IMR-90 (cell line): Measurements from ENCODE around the gene IGIP. TPM values are rescaled to one million over a fixed set of nuclear protein-coding genes. Genes with fewer than 3 reads are reported as not detected.

ENCODE experiments used
- ATAC-seq: fragments of 200-7000 bp; cut with Tn5 transposase; 2 replicates; pipeline ENCODE4 v1.9.1; 2020; ENCODE audit warnings: low read depth, mild to moderate bottlenecking, moderate library complexity
- BruUV-seq: library from RNA; stranded (reverse); fragments of 400-500 nt; replicated peaks from 2 replicates; lab custom pipeline; 2021; lab: Mats Ljungman, UMichigan
- CTCF ChIA-PET: fragments of 300-600 bp; formaldehyde crosslinking; extraction: SDS; loops from one replicate; lab custom pipeline; 2021; ENCODE audit warnings: antibody characterized with exemption; lab: Yijun Ruan, JAX
- POLR2A ChIA-PET: fragments of 300-600 bp; sonication (Branson Sonifier 250); formaldehyde crosslinking; loops from one replicate; lab custom pipeline; 2022; ENCODE audit warnings: antibody characterized with exemption; ENCODE audit not compliant: unreplicated experiment; lab: Charles Lee
- DNase-seq: peaks from one replicate; pipeline ENCODE4 v3.0.0; 2013
- H2AFZ ChIP-seq: replicated peaks from 2 replicates; pipeline ENCODE3; 2013; ENCODE audit warnings: low read length, mild to moderate bottlenecking; ENCODE audit not compliant: poor library complexity
- H2AK5ac ChIP-seq: 2 replicates; pipeline ENCODE4 v1.6.1; 2013; ENCODE audit warnings: low read depth, low read length, inconsistent platforms
- H2AK9ac ChIP-seq: replicated peaks from 2 replicates; pipeline ENCODE3; 2013; ENCODE audit warnings: mild to moderate bottlenecking, low read depth, low read length, moderate library complexity; ENCODE audit not compliant: poor library complexity
- H2BK120ac ChIP-seq: 2 replicates; pipeline ENCODE4 v1.6.1; 2013; ENCODE audit warnings: low read depth, low read length, inconsistent platforms
- H2BK15ac ChIP-seq: 3 replicates; pipeline ENCODE4 v1.6.1; 2013; ENCODE audit warnings: low read depth, low read length, inconsistent platforms
- H2BK20ac ChIP-seq: 2 replicates; pipeline ENCODE4 v1.6.1; 2013; ENCODE audit warnings: low read depth, mild to moderate bottlenecking, inconsistent platforms, low read length, moderate library complexity
- H2BK5ac ChIP-seq: 2 replicates; pipeline ENCODE4 v1.6.1; 2013; ENCODE audit warnings: mild to moderate bottlenecking, low read depth, low read length, inconsistent platforms; ENCODE audit not compliant: poor library complexity, severe bottlenecking
- H3K14ac ChIP-seq: replicated peaks from 2 replicates; pipeline ENCODE4 v1.6.1; 2013; ENCODE audit warnings: low read depth, low read length, inconsistent platforms
- H3K18ac ChIP-seq: 2 replicates; pipeline ENCODE4 v1.6.1; 2013; ENCODE audit warnings: low read depth, low read length, control low read depth
- H3K23ac ChIP-seq: 2 replicates; pipeline ENCODE4 v1.6.1; 2013; ENCODE audit warnings: low read depth, low read length, inconsistent platforms
- H3K27ac ChIP-seq: 2 replicates; pipeline ENCODE4 v1.5.1; 2013; ENCODE audit warnings: mild to moderate bottlenecking, control low read depth, low read length; ENCODE audit not compliant: insufficient read depth
- H3K27me3 ChIP-seq: 2 replicates; pipeline ENCODE4 v1.6.1; 2013; ENCODE audit warnings: low read length; ENCODE audit not compliant: control insufficient read depth, insufficient read depth
- H3K36me3 ChIP-seq: 2 replicates; pipeline ENCODE4 v1.6.1; 2013; ENCODE audit warnings: low read length, mixed read lengths; ENCODE audit not compliant: control insufficient read depth, insufficient read depth
- H3K4ac ChIP-seq: 2 replicates; pipeline ENCODE4 v1.6.1; 2013; ENCODE audit warnings: low read depth, low read length, inconsistent platforms
- H3K4me1 ChIP-seq: 2 replicates; pipeline ENCODE4 v1.6.1; 2013; ENCODE audit warnings: low read length, mixed read lengths; ENCODE audit not compliant: control insufficient read depth, insufficient read depth
- H3K4me2 ChIP-seq: 2 replicates; pipeline ENCODE4 v1.6.1; 2013; ENCODE audit warnings: low read depth, mild to moderate bottlenecking, control low read depth, low read length, moderate library complexity
- H3K4me3 ChIP-seq: 2 replicates; pipeline ENCODE4 v1.5.1; 2013; ENCODE audit warnings: low read depth, mild to moderate bottlenecking, control low read depth, low read length, moderate library complexity; ENCODE audit not compliant: insufficient read depth
- H3K56ac ChIP-seq: 2 replicates; pipeline ENCODE4 v1.6.1; 2013; ENCODE audit warnings: low read length, inconsistent platforms; ENCODE audit not compliant: insufficient read depth; ENCODE audit errors: extremely low read depth
- H3K79me1 ChIP-seq, 2 experiments: 2 replicates each; pipeline ENCODE4 v1.6.1; 2013; ENCODE audit warnings: low read length in 2 of 2, inconsistent platforms in 1 of 2, low read depth in 1 of 2
- H3K9ac ChIP-seq: 2 replicates; pipeline ENCODE4 v1.6.1; 2013; ENCODE audit warnings: low read depth, low read length, control low read depth
- H3K9me1 ChIP-seq: 2 replicates; pipeline ENCODE4 v1.6.1; 2013; ENCODE audit warnings: low read length, inconsistent platforms; ENCODE audit not compliant: insufficient read depth
- H3K9me3 ChIP-seq: 2 replicates; pipeline ENCODE4 v1.6.1; 2013; ENCODE audit warnings: low read length; ENCODE audit not compliant: control insufficient read depth, insufficient read depth
- H4K20me1 ChIP-seq: 2 replicates; pipeline ENCODE4 v1.6.1; 2013; ENCODE audit warnings: low read length, inconsistent platforms; ENCODE audit not compliant: insufficient read depth
- H4K5ac ChIP-seq: 2 replicates; pipeline ENCODE4 v1.6.1; 2013; ENCODE audit warnings: mild to moderate bottlenecking, low read depth, low read length, control low read depth
- H4K8ac ChIP-seq, 2 experiments: 2 replicates each; pipeline ENCODE4 v1.6.1; 2013; ENCODE audit warnings: low read depth in 2 of 2, low read length in 2 of 2, control low read depth in 1 of 2, inconsistent platforms in 1 of 2
- H4K91ac ChIP-seq: 2 replicates; pipeline ENCODE4 v1.6.1; 2013; ENCODE audit warnings: low read depth, low read length, inconsistent platforms; ENCODE audit not compliant: insufficient read depth
- MAFK ChIP-seq: IDR thresholded peaks from 2 replicates; pipeline ENCODE4 v1.6.1; 2012; ENCODE audit warnings: low read depth, low read length, improper control_type of control experiment
- MAZ ChIP-seq: IDR thresholded peaks from 2 replicates; pipeline ENCODE4 v1.6.1; 2012; ENCODE audit warnings: low read depth, mild to moderate bottlenecking, low read length, improper control_type of control experiment, moderate library complexity, borderline replicate concordance
- WGBS, 2 experiments: methylation state at CpG; one replicate each; pipeline versions ENCODE4 v1.1.5 to v1.1.7; 2013; ENCODE audit warnings: missing lambda C conversion rate in 2 of 2; ENCODE audit not compliant: insufficient read length in 1 of 2; ENCODE audit errors: extremely low coverage in 2 of 2; 5-methylcytosine and 5-hydroxymethylcytosine counted together
- dilution Hi-C: fragments of 300-500 bp; cut with HindIII; formaldehyde crosslinking; loops from one replicate; pipeline ENCODE4 v1.14.3; 2018; ENCODE audit warnings: low sequenced_read_pairs; ENCODE audit not compliant: unreplicated experiment
- in situ Hi-C: fragments of 300-500 bp; cut with MboI; formaldehyde crosslinking; loops from 3 replicates; pipeline ENCODE4 v1.14.3; 2019; ENCODE audit warnings: low sequenced_read_pairs, inconsistent platforms, mixed read lengths
- intact Hi-C: fragments of 100-400 bp; cut with micrococcal nuclease; formaldehyde crosslinking; loops from 2 replicates; pipeline ENCODE4 v1.10.0; 2022
- polyA plus RNA-seq, 3 experiments: library from polyadenylated mRNA; depleted of rRNA; stranded (reverse); fragments of >200 nt; gene quantifications; 2 replicates each; pipeline ENCODE4 v1.2.3, GENCODE V29; 2012; ENCODE audit warnings: low replicate concordance in 1 of 3
- total RNA-seq: library from RNA; depleted of rRNA; stranded (reverse); fragments of >200 nt; gene quantifications from 2 replicates; pipeline ENCODE4 v1.2.3, GENCODE V29; 2012

The IGIP gene
- total and polyA plus RNA-seq, 2 of the 4 experiments (the other 2 are of a cell fraction) = 1.2 to 5.0 TPM

DNA sequence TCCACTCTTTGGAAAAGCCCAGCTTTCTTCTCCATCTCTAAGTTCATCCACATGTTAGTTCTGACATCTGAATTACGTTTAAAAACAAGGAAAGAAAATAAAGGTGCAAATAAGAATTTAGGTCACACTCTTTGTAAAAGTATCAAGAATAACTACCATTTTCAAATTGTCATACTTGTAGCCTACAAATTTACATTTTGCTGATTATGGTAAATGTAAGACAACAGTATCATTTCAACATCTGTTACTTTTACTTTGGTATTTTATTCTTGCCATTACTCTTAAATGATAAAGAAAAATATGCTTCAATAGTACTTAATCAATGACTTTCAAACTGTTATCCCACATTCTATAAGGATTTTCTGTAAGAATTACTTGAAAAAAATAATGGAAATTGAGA, 21.6 kb upstream of the IGIP start:
- in situ Hi-C loops = loop anchor here (25.0 kb wide), 1 partner anchor 467 kb away; the partner anchor contains the start of gene CXXC5
- Histone ChIP-seq H4K91ac (no peak overlapping the region), H3K9me3 (no peaks in the 10 kb centered on the region), H3K56ac (no peak overlapping the region), H2AK9ac (no peak overlapping the region), H2BK5ac (no peak overlapping the region), H3K4me1 (peaks cover 4% of the 10 kb centered on the region), H3K4ac (no peak overlapping the region), H4K20me1 (0 out of 2 replicates have a peak, but pooled peaks cover 3% of the 10 kb centered on the region), H2BK15ac (no peak overlapping the region), H2BK20ac (no peak overlapping the region), H2AFZ (no peak overlapping the region), H3K4me3 (no peak overlapping the region), H3K18ac (no peak overlapping the region), H2BK120ac (no peak overlapping the region), H3K14ac (no peak overlapping the region), H3K23ac (no peak overlapping the region), H3K9me1 (no peaks in the 10 kb centered on the region), H3K4me2 (no peak overlapping the region), H3K9ac (no peak overlapping the region), H3K36me3 (no peaks in the 10 kb centered on the region), H3K27me3 (peaks cover 8% of the 10 kb centered on the region), H4K8ac (no peak overlapping the region), H4K5ac (no peak overlapping the region), H2AK5ac (no peak overlapping the region), H3K79me1 (peaks cover 1 to 16% of the 10 kb centered on the region in 2 experiments; a peak in 3 of 4 replicates), H3K27ac (no peak overlapping the region)
- DNase-seq = no peak
- no peak for TF ChIP-seq MAZ
- peak; percentile 43 for TF ChIP-seq MAFK
- no CpG with 5 or more reads among the region's 1 CpG for WGBS, 2 experiments
- no peak for ATAC-seq
- POLR2A ChIA-PET = no interaction called here
- intact Hi-C loops = loop anchor here (2.0 kb wide), 1 partner anchor 19 kb away; no protein-coding TSS in a partner anchor
- CTCF ChIA-PET = no interaction called here
- BruUV-seq = no TSS peak
- dilution Hi-C loops = no loop called here
